ENCODE measurements around the gene AFF3.

AFF3 gene

GRCh38 chr2:100068395-100068794 lies 74.0 kb downstream of the AFF3 start:
- DNase-seq (ENCODE audit: low read depth): no peak

GRCh38 chr2:100067784-100068183 lies 74.6 kb downstream of the AFF3 start:
- no peak for DNase-seq (ENCODE audit: low read depth)

- no peak for DNase-seq (ENCODE audit: low read depth)
Observed at GRCh38 chr2:100066856-100067255, 75.5 kb downstream of the AFF3 start.

- no peak for DNase-seq (ENCODE audit: low read depth)
Observed at GRCh38 chr2:100066246-100066645, 76.1 kb downstream of the AFF3 start.

- no peak for DNase-seq (ENCODE audit: low read depth)
Observed at GRCh38 chr2:100064592-100065428, 77.6 kb downstream of the AFF3 start.

- no peak for DNase-seq (ENCODE audit: low read depth)
Observed at GRCh38 chr2:100064165-100064564, 78.2 kb downstream of the AFF3 start.

- DNase-seq (ENCODE audit: low read depth): no peak
Observed at GRCh38 chr2:100063459-100063953, 78.9 kb downstream of the AFF3 start.

- DNase-seq (ENCODE audit: low read depth): no peak
Observed at GRCh38 chr2:100062336-100062735, 80.1 kb downstream of the AFF3 start.

- DNase-seq (ENCODE audit: low read depth): no peak
Observed at GRCh38 chr2:100060875-100061274, 81.5 kb downstream of the AFF3 start.

GRCh38 chr2:100059638-100060037 lies 82.8 kb downstream of the AFF3 start:
- no peak for DNase-seq (ENCODE audit: low read depth)

- peak; percentile 42 for DNase-seq (ENCODE audit: low read depth)
Observed at GRCh38 chr2:100057901-100058261, 84.5 kb downstream of the AFF3 start.

GRCh38 chr2:100054426-100054825 lies 88.0 kb downstream of the AFF3 start:
- DNase-seq (ENCODE audit: low read depth): no peak

GRCh38 chr2:100053087-100053885 lies 89.1 kb downstream of the AFF3 start:
- DNase-seq (ENCODE audit: low read depth): no peak

GRCh38 chr2:100052650-100053049 lies 89.7 kb downstream of the AFF3 start:
- no peak for DNase-seq (ENCODE audit: low read depth)

- no peak for DNase-seq (ENCODE audit: low read depth)
Observed at GRCh38 chr2:100051253-100051652, 91.1 kb downstream of the AFF3 start.

GRCh38 chr2:100050685-100051084 lies 91.7 kb downstream of the AFF3 start:
- no peak for DNase-seq (ENCODE audit: low read depth)

GRCh38 chr2:100046961-100047947 lies 95.1 kb downstream of the AFF3 start:
- no peak for DNase-seq (ENCODE audit: low read depth)

GRCh38 chr2:100045000-100045399 lies 97.4 kb downstream of the AFF3 start:
- no peak for DNase-seq (ENCODE audit: low read depth)

- no peak for DNase-seq (ENCODE audit: low read depth)
Observed at GRCh38 chr2:100043891-100044255, 98.5 kb downstream of the AFF3 start.

GRCh38 chr2:100043081-100043890 lies 99.1 kb downstream of the AFF3 start:
- no peak for DNase-seq (ENCODE audit: low read depth)

GRCh38 chr2:100042562-100042961 lies 99.8 kb downstream of the AFF3 start:
- DNase-seq (ENCODE audit: low read depth): no peak

All from GM04504 (cell line).